NCI-H187 treated with DMSO at 0.1 percent for 48 hours (cell line): Measurements from ENCODE around the gene MAD1L1.
"Not testable (repeated sequence)": the region's sequence is repeated elsewhere in the genome, so short reads cannot be mapped to it uniquely, and the experiment has no call there.

Experiments
- DNase-seq: peaks from one replicate; lab custom pipeline; 2025; lab: John Stamatoyannopoulos, UW

Gene MAD1L1

DNA sequence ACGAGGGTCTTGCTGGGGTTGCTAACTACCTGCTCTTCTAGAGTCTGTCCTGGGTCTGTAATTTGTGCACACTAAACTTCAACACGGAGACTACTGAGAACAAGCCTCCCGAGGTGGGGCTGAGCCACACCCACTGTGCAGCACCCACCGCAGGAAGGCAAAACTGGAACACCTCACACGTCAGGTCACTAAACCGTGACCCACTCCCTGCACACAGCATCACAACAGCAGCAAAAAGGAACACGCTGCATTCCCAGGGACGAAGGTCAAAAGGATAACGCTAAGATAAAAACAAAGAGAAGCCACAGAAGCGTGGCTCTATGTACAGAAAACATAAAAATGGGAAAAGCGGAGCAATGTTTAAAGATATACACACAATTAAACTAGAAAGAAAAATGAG, 170.1 kb downstream of the MAD1L1 start:
- no peak for DNase-seq

- DNase-seq = no peak
These were observed 172.0 kb downstream of the MAD1L1 start for GRCh38 chr7:2060701-2061100.

DNA sequence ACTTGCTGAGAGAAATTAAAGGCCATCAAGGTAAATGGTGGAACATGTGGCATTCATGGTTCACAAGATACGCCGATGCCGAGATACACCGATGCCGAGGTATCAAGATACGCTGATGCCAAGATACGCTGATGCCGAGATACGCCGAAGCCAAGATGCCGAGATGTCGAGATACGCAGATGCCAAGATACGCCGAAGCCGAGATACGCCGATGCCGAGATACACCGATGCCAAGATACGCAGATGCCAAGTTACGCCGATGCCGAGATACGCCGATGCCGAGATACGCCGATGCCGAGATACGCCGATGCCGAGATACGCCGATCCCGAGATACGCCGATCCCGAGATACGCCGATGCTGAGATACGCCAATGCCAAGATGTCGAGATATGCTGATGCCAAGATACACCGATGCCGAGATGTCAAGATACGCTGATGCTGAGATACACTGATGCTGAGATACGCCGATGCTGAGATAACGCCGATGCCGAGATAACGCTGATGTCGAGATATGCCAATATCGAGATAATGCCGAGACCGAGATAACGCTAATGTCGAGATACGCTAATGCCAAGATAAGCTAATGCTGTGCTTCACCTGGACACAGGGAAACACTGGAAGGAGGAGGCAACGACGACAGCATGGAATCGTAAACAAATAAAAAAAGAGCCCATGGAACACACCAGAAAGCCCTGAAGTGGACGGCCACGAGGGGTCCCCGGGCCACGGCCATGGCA, 172.6 kb downstream of the MAD1L1 start:
- DNase-seq = no peak

- not testable (repeated sequence) for DNase-seq
These were observed 174.5 kb downstream of the MAD1L1 start for GRCh38 chr7:2058246-2058645.

DNA sequence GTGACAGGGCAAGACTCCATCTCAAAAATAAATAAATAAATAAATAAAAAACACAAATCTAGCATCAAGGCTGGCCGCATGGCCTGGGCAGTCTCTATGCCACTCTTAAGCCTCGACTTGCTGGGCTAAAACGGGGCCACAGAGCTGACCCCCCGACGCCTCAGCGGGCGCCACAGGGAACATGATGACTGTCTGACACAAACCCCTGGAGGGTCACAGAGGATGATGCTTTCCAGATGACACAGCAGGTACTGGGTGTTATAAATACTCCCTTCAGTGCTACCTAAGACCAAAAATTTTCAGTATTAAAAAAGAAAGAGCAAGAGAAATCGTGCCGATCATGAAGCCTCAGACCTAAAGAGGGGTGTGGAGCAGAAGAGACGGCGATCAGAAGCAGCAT, 176.8 kb downstream of the MAD1L1 start:
- no peak for DNase-seq

- DNase-seq = no peak
These were observed 177.8 kb downstream of the MAD1L1 start for GRCh38 chr7:2054927-2055326.

GRCh38 chr7:2053395-2053794, 179.3 kb downstream of the MAD1L1 start:
- DNase-seq = no peak

- no peak for DNase-seq
These were observed 180.1 kb downstream of the MAD1L1 start for GRCh38 chr7:2052657-2053048.

GRCh38 chr7:2051707-2052656, 180.8 kb downstream of the MAD1L1 start:
- no peak for DNase-seq

- DNase-seq = no peak
These were observed 182.3 kb downstream of the MAD1L1 start for GRCh38 chr7:2050511-2050866.

- no peak for DNase-seq
These were observed 182.8 kb downstream of the MAD1L1 start for GRCh38 chr7:2049782-2050510.

DNA sequence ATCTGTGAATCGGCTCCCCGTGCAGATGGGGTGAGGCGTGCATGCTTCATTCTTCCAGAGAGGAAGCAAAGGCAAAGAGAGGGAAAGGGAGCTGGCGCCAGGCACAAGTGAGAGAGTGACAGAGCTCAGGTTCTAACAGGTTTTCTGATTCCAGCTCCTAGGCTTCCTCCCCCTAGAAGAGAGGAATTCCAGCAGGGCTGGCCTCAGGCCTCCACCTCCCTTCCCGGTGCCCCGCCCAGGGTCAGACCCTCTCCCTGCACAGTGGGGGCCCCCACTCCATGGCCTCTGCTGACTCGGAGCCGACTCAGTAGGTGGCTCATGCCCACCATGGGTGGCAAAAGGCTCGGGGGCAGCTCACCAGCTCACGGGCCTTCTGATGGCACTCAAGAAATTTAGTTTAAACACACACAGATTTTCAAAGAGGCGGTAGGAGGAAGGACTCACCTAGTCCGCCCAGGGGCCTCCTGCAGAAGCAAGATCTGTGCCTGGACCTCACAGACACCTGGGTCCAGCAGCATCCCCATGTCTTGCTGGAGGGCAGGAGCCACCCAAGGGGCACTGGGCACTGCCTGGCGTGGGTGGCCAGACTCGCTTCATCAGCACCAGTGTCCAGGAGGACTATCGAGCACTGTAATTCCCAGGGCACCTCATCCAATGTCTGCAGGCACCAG, 183.5 kb downstream of the MAD1L1 start:
- DNase-seq = no peak

- DNase-seq = no peak
These were observed 184.2 kb downstream of the MAD1L1 start for GRCh38 chr7:2048531-2048930.

- no peak for DNase-seq
These were observed 184.7 kb downstream of the MAD1L1 start for GRCh38 chr7:2048006-2048405.

- no peak for DNase-seq
These were observed 185.9 kb downstream of the MAD1L1 start for GRCh38 chr7:2046581-2047565.

GRCh38 chr7:2045559-2046405, 187.0 kb downstream of the MAD1L1 start:
- DNase-seq = no peak

- DNase-seq = no peak
These were observed 187.8 kb downstream of the MAD1L1 start for GRCh38 chr7:2044883-2045471.

- DNase-seq = no peak
These were observed 188.3 kb downstream of the MAD1L1 start for GRCh38 chr7:2044311-2044882.
